GF-D8 (cell line): ENCODE results near the gene TPRN.

ENCODE experiments used
- DNase-seq: peaks from one replicate; lab custom pipeline; 2025; lab: John Stamatoyannopoulos, UW

Gene TPRN

DNA sequence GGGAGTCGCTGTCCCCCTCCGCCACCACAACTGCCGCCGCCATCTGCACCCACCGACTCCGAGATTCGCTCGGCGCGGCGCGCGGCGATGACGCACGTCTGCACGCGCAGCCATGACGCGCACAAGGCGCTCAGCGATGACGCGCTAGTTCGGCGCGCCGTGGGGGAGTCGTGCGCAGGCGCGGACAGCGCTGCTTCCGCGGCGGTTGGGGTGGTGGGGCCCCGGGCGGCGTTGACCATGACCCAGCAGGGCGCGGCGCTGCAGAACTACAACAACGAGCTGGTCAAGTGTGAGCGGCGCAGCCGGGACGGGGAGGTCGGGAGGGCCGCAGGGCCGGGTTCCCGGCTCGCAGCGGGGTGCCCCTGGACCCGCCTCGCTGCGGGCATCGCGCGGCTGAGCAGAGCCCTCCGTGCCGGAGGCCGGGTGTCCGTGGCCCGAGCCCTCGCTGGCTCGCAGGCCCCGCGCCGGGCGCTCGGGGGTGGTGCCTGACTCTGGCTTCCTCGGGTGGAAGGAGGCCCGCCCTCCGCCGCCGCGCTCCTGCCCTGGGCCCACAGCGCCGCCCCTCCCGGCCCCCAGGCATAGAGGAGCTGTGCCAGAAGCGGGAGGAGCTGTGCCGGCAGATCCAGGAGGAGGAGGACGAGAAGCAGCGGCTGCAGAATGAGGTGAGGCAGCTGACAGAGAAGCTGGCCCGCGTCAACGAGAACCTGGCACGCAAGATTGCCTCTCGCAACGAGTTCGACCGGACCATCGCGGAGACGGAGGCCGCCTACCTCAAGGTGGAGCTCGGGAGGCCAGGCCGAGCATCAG lies 11.8 kb downstream of the TPRN start, which contains the start of the genes ANAPC2 and SSNA1:
Gene ANAPC2 (minus strand): TSS at position 71 of the 807 bp plus-strand sequence. CDS start 28 bp downstream, at position 43.
Gene SSNA1 (plus strand): TSS at position 187 of the 807 bp plus-strand sequence. CDS start 51 bp downstream, at position 238.
- DNase-seq: peak; percentile 75

DNA sequence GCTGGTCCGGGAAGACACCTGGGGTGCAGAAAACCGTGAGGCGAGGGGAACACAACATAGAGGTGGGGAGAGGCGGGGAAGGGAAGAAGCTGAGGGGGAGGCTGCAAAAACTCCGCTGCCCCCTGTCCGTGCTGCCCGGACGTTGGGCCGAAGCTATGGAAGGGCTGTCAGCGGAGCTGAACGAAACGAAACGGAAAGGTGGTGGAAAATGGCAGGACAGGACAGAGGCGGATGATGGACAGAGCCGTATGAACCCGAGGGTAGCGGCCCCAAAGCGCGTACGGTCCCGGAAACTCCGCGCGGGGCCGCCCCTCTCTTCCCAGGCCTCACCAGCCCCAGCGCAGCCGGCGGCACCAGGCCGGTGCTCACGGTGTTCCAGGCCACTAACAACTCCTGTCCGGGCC lies 12.5 kb downstream of the TPRN start:
- no peak for DNase-seq

DNA sequence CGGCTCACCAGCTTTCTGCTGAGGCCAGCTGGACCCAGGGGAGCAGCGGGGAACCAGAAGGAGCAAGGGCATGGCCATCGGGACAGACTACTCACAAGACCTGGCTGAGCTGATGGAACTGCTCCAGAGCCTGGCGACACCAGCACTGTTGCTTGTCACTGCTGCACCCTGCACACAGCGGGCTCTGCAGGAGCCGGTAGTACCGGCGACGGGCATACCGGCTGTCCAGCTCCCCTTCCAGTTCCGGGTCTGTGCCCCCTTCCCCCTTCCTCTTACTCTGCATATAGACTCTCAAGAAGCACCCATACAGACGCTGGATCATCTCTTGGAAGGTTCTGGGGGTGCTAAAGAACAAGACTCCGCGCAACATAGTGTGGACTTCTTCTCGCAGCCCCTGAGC lies 13.2 kb downstream of the TPRN start:
- DNase-seq: no peak

DNA sequence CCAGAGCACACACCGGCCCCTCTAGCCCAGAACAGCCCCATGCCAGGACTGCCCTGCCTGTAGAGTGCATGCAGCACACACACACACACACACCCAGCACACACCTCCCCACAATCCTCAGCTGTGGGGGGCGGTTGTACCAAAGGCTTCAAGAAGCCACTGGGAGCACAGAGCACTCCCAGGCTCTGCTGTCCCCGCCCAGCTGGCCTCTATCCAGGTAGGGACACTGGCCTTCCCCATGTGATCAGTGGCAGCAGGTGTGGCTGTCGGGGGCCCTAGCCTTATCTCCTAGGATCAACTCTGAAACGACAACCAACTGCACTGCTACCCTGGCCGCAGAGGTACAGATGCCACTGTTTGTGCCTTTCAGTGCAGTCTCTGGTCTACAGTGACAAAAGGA lies 14.2 kb downstream of the TPRN start:
- no peak for DNase-seq

DNA sequence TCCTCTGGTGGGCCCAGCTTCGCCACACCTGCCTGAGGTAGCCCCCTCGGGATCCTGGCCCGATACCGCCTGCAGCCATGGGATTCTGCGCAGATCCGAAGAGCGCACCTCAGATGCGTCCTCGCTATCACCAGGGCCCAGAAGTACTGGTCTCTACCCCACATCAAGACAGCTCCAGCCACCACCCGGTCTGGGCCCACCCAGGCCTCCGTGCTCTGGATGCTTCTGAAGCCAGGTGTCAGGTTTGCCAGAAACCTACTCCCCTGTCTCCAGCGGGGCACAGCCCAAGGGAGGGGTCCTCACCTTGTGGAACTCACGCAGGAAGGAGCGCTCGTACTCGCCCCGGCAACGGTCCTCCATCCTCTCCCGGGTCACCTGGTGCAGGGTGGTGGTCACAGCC lies 14.6 kb downstream of the TPRN start:
- no peak for DNase-seq

DNA sequence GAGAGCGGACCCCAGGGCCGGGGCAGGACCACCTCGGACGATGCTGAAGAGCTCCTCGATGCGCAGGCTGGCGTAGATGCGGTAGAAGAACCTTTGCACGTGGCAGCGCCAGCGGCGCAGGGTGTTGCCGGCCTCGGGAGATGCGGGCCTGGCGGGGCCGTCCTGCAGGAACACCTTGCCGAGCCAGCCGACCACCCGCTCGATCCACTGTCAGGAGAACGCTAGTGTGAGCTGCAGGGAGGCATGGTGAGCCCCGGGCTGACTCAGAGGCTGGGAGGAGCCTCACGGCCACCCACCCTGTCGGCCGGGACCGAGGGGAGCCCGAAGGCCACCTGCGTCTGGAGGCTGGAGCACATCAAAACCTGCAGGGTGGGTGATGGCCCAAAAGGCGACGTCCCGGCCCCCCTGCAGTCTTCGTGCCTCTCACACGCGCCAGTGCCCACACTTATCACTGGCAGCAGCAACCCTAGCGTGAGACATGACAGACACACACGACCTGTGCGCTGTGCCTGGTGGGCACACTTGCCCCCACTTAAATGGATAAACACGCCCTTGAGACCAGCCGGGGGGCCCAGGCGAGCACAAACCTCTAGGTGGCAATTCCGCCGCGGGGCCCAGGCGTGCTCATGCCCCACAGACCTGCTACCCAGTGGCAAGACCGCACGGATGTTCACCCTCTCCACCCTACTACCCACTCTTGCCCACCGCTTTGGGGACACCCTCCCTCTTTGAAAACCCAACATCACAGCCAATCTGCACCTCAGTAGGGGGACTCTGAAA lies 15.5 kb downstream of the TPRN start:
- no peak for DNase-seq

DNA sequence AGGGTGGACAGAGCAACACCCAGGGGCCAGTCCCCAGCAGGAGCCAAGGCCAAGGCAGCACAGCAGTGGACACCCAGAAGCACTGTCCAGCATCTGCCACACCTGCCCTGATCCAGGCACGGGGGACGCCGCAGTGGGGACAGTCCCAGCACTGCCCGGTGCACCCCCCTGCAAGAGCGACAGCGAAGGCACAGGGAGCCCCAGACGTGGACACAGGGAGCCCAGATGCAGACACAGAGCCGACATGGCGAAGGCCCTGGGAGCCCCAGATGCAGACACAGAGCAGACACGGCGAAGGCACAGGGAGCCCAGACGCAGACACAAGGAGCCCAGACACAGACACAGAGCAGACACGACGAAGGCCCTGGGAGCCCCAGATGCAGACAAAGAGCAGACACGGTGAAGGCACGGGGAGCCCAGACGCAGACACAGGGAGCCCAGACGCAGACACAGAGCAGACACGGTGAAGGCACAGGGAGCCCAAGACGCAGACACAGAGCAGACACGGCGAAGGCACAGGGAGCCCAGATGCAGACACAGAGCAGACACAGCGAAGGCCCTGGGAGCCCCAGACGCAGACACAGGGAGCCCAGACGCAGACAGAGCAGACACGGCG lies 16.5 kb downstream of the TPRN start:
- no peak for DNase-seq

DNA sequence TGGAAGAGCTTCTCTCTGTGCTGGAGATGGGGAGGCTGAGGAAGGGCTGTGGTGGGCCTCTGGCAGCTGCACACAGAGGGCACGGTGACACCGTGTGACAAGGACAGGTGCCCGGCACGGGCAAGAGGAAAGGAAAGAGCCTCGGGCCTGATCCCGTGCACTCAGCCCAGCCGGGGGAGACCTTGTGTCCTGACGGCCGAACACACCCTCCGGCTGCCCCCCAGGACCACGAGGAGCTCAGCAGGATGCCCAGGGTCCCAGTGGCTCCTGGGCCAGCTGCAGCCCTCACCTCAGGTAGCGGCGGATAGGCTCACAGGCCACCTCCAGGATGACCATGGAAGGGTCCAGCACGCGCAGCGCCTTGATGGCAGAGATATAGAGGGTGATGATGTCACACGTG lies 17.7 kb downstream of the TPRN start:
- no peak for DNase-seq

DNA sequence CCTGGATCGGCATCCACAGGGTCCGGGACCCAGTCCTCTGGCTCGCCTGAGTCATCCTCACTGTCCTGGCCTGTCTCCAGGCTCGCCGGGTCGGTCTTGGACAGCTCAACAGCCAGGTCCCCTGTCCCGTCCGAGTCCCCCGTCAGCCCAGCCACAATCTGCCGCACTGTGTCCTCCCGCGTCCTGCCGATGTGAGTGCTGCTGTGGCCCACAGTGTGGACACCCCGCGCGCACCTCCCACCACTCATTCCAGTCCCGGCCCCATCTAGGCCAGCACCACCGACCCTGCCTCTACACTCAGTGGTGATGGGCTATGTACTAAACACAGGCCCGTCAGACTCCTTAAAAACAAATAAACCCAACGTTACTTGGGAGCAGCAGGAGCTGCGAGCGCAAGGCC lies 18.9 kb downstream of the TPRN start:
- no peak for DNase-seq

DNA sequence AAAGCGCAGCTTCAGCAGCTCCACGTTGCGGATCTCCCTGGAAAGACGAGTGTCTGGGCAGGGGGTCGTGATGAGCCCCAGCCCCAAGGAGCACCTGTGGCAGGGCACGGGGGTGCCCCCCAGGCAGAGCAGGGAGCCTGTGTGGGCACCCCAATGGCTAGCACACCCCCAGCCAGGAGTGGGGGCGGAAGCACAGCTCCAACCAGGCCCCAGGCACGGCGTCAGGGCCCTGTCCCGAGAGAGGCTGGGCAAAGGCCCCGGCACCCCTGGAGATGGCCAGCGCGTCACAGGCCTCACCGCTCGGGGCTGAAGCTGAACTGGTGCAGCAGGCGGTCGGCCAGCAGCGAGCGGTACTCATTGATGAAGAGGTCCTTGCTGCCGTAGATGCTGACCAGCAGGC lies 20.1 kb downstream of the TPRN start:
- DNase-seq: no peak

DNA sequence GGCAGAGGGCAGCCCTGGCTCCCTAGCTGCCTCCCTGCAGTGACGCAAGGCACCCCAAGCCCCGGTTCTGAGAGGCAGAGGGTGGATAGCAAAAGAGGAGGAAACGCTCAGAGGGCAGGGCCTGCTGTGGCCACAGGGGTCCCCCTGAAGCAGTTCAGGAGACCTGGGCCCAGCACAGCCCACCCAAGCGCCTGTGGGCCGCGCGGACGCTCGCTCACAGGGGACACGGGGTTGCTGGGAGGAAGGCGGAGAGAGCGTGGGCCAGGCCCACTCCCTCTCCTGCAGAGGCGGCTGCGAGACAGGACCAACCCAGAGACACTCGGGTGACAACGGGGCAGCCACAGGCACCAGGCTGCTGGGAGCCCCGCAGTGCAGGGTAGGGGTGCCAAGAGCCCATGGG lies 20.8 kb downstream of the TPRN start:
- no peak for DNase-seq

DNA sequence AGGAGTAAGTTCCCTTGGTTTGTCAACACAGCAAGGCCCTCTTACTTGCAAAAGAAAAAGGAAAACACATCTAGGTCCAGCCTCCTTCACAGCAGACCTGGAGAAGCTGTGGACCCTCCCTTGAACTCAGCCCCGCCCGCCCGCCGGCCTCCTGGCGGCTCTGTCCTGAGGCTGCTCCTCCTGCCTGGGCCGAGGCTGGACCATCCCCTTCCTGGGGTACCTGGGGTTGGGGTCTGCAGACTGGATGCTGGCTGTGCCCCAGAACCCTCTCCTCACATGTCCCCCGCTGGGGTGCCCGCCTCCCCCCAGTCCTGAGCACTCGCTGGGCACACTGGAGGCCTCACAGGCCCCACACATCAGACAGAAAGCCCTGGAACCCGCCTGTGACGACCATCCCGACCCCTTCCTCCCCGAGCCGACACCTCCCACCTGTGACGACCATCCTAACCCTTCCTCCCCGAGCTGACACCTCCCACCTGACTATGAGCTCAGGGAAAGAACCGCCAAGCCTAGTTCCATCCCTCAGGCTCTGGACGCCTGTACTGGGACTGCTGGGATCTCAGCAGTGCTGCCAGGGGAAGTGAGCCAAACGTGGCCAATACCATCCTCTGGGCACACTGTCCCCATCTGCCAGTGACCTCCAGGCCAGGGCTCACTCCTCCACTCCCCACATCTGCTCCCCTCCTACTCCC lies 21.5 kb downstream of the TPRN start:
- no peak for DNase-seq

DNA sequence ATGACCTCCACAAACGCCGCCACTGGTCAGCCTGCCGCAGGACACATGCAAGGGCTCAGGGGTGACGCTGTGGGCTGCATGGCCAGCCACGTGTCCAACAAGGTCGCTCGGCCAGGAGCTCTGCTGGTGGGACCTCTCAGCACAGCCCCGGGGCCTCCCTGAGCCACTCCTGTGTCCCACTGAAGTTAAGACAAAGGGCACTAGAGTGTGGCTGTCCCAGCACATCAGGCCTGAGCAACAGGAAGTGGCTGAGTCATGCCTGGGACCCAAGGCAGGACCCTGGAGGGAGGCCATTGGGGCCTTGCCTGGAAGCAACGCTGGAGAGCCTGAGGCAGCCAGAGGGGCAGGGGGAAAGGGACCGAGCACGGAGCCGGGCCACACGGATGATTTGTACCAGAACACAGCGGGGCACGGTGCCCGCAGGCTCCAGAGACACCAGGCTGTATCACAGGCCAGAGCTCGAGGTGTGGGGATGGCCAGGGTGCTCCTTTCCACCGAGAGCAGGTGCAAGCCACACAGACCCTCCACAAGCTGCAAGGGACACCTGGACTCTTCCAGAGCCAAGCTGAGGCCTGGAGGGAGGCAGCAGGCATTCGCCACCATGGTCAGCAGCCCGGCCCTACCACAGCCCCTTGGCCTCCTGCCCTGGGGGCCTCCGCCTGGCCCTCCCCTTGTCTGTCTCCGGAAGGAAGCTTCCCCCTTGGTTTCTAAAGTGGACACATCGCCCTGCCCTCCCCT lies 22.2 kb downstream of the TPRN start:
- DNase-seq: no peak

DNA sequence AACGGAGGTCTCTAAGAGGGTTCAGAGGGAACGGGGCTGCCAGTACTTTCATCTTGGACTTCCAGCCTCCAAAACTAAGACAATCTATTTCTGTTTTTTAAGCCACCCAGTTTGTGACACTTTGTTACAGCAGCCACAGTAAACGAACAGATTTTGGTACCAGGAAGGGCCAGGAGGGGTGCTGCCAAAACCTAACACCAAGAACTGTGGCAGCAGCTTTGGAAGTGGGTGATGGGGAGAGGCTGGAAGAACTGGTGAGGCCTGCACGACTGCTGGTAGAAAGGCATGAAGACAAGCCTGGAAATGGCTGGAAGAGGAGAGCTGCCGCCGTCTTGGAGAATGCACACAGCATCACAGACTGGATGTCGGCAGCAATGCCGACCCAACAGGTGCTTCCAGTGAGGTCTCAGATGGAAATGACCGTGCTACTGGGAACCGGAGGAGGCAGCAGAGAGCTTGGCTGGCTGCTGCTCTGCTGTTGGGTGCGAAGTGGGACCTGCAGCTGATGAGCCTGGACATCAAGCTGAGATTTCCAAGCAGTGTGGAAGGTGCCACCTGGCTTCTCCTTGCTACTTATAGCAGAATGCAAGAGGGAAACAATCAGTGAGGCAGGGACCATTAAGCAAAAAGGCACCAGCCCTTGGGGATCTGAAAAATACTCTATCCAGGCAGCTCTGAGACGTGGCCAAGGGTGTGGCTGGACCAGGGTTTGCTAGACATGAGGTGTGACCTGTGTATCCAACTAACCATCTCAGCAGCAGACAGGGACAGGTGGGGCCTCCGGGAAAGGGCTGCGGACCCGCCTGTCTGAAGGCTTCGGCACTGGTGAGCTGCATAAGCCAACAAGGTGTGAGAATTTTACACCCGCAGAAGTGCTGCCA lies 24.0 kb downstream of the TPRN start:
- DNase-seq: no peak

DNA sequence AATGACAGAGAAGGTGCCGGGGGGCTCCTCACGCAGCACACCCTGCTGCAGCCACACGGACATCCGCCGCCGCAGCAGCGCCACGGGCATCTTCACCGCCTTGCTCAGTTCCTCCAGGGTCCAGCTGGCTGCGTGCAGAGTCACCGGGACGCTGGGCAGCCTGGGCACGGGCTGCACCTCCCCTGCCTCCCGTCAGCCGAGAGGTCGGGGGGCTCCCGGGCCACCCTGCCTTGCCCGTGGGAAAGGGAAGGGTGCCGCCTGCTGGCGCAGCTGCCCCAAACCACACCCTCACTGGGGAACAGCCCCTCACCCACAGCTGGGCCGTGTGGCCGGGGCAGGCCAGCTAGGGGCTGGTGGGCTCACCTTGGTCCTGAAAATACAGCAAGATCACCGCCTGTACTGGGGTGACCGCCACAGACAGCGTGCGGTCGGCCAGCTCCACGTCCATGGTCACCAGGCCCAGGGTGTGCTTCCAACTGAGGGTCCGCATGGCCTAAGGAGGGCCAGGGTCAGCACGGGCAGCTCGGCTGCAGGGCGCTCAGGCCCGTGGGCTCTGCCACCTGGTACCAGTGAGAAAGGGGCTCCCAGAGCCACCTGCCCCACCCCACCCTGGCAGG lies 25.1 kb downstream of the TPRN start:
- no peak for DNase-seq

DNA sequence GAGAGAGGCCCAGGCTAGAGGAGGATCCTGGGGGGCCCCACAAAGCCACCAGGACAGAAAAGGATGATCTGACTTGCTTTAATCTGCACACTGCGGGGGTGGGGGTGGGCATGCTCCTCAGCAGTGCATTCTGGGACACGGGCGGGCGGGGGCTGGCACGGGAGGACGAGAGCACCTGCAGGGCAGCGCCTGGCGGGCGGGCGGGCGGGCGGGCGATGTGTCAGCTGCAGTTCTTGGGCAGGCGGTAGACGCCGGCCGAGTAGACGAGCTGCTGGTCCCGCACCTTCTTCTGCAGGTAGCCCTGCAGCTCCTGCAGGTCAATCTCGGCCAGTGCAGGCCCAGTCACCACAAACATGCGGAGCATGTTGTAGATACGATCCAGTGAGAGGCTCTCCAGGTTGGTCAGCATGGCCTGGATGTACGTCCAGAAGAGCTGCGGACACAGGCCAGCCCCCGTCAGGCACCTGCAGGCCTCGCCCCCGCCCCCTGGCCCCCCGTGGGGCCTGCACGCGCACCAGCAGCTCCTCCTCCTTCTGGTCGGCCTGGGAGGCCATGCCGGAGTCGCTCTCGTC lies 25.7 kb downstream of the TPRN start:
- DNase-seq: no peak

DNA sequence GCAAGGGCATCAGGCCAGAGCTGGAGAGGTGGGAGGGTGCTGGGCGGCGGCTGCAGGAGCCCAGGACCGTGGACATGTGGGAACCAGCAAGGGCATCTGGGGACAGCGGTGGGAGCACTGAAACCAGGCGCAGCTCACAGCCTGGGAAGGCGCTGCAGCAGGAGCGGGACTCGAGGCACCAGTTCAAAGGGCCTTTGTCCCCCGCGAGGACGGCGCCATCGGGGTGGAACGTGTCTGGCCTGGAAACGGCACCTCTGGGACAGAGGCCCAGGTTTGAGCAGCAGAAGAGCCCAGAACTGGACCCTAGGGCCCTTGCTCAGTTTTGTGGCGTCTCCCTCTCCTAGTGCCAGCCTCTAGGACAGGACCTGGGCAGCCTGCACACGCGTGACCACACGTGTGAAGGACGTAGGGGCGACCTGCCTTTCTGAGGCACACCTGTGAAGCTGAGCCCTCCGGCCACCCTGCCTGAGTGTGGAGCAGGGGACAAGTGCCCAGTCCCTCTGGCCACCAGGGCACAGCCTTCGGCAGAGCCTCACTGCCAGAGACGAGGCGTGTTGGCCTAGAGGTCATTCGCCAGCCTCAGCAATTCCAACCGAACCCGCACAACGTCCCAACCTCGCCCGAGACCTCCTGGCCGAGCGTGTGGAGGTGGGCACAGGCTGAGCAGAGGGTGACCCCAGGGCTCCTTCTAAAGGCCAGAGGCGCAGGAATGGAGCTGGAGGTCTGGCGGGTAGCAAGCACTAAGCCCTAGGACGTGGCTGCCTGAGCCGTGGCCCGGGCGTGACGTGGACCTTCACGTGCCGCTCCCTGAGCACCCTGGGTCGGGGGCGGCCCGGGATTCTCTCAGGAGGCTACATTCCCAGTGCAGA lies 26.5 kb downstream of the TPRN start:
- no peak for DNase-seq

DNA sequence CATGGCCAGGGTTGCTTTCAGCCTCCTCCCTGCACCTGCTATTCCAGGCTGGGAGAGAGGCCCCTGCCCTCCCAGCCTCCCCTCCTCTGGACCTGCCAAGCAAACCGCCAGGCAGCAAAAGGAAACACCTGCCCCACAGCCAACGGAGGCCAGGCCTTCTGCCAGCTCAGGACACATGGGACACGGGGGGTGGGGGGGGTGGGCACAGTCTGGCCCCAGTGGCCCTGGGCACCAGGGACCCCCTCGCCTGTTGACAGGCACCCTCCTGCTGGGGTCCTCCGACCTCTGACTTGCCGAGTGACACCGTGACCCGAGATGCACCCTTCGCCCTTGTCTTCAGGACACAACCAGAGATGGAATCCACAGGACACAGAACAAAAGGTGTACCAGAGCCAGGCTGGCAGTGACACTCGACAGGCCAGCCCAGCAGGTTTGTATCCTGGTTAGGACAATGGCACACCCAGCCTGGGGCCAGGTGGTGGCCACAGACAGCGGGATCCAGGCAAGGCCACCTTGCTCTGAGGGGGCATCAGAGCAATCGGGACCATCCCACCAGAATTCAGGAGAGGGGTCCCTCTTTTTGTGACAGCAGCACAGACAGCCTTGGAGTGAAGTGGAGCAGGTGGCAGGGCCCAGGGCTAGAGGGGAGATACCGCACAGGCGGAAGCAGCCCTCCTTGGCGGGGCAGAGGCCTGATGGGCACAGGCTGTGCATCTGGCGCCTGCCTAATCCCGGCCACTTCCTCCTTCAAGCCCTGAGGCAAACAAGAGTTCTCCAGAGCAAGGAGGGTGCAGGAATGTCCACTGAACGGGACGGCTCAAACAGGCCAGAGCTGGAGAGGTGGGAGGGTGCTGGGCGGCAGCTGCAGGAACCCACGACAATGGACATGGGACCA lies 27.4 kb downstream of the TPRN start:
- peak; percentile 68 for DNase-seq
